K562 (cell line): ENCODE results near the gene UBAC2. TPM values are rescaled to one million over a fixed set of nuclear protein-coding genes. Genes with fewer than 3 reads are reported as not detected.

Experiments
- PPARD ChIP-seq: fragments of 250-450 bp; sonication (Bioruptor Pico); IDR thresholded peaks from 2 replicates; pipeline ENCODE4 v1.8.0; 2022; ENCODE audit warnings: inconsistent platforms, mild to moderate bottlenecking, moderate library complexity
- THRAP3 ChIP-seq: fragments of 450-650 bp; IDR thresholded peaks from 2 replicates; pipeline ENCODE4 v1.6.1; 2016; ENCODE audit warnings: mild to moderate bottlenecking, inconsistent platforms, borderline replicate concordance
- ZBED1 ChIP-seq: IDR thresholded peaks from 2 replicates; pipeline ENCODE4 v1.6.1; 2014
- ZNF140 ChIP-seq: fragments of 250-450 bp; sonication (Bioruptor Pico); IDR thresholded peaks from 2 replicates; pipeline ENCODE4 v1.8.0; 2021; ENCODE audit warnings: moderate library complexity, mild to moderate bottlenecking, inconsistent platforms
- ZNF431 ChIP-seq: sonication (generic); formaldehyde crosslinking; IDR thresholded peaks from 2 replicates; pipeline ENCODE4 v1.8.0; 2022; ENCODE audit warnings: mild to moderate bottlenecking, missing genetic modification reagents
- polyA plus RNA-seq, 8 experiments: library from polyadenylated mRNA; depleted of rRNA in 4 of 8; stranded (reverse) in 5 of 8; unstranded in 3 of 8; fragments of >200 nt; fragmentation: Nextera tagmentation in 2 of 8; fragmentation: Illumina TruSeq in 1 of 8; extraction: Ambion mirVana in 2 of 8; extraction: Trizol in 1 of 8; gene quantifications; 2 replicates each; pipeline versions ENCODE4 v1.2.1 to v1.2.3, GENCODE V29; 2011 to 2014; ENCODE audit warnings: inconsistent platforms in 1 of 8, missing spikeins in 1 of 8
- total RNA-seq, 7 experiments: library from RNA; depleted of rRNA in 6 of 7; stranded (reverse); fragments of >200 nt in 6 of 7; fragmentation: Illumina TruSeq in 2 of 7; extraction: Trizol in 2 of 7; gene quantifications; 2 replicates each; pipeline versions ENCODE4 v1.2.1 to v1.2.3, GENCODE V29; 2011 to 2021; ENCODE audit warnings: low replicate concordance in 1 of 7
- TF ChIP-seq, protein P1 (sequence below): fragments of 450-650 bp; IDR thresholded peaks from 2 replicates; pipeline ENCODE4 v1.6.1; 2017; ENCODE audit warnings: antibody characterized with exemption, mild to moderate bottlenecking

UBAC2 gene
- total and polyA plus RNA-seq, 9 of the 15 experiments (the other 6 are each of a cell fraction or from before 2014, with no cell fraction given), result 6.0 to 84.1 (median 32.3) TPM

GRCh38 chr13:99416411-99417121, 215.9 kb downstream of the UBAC2 start (continued):
- TF ChIP-seq, protein P1, sequence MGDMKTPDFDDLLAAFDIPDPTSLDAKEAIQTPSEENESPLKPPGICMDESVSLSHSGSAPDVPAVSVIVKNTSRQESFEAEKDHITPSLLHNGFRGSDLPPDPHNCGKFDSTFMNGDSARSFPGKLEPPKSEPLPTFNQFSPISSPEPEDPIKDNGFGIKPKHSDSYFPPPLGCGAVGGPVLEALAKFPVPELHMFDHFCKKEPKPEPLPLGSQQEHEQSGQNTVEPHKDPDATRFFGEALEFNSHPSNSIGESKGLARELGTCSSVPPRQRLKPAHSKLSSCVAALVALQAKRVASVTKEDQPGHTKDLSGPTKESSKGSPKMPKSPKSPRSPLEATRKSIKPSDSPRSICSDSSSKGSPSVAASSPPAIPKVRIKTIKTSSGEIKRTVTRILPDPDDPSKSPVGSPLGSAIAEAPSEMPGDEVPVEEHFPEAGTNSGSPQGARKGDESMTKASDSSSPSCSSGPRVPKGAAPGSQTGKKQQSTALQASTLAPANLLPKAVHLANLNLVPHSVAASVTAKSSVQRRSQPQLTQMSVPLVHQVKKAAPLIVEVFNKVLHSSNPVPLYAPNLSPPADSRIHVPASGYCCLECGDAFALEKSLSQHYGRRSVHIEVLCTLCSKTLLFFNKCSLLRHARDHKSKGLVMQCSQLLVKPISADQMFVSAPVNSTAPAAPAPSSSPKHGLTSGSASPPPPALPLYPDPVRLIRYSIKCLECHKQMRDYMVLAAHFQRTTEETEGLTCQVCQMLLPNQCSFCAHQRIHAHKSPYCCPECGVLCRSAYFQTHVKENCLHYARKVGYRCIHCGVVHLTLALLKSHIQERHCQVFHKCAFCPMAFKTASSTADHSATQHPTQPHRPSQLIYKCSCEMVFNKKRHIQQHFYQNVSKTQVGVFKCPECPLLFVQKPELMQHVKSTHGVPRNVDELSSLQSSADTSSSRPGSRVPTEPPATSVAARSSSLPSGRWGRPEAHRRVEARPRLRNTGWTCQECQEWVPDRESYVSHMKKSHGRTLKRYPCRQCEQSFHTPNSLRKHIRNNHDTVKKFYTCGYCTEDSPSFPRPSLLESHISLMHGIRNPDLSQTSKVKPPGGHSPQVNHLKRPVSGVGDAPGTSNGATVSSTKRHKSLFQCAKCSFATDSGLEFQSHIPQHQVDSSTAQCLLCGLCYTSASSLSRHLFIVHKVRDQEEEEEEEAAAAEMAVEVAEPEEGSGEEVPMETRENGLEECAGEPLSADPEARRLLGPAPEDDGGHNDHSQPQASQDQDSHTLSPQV, result no peak
- TF ChIP-seq ZBED1 (no peak), ZNF431 (CRISPR knock-in tag) (no peak), THRAP3 (no peak), PPARD (CRISPR knock-in tag) (no peak), ZNF140 (no peak)
